H1 (cell line): ENCODE data around the gene WBP11. TPM values are rescaled to one million over a fixed set of nuclear protein-coding genes. Genes with fewer than 3 reads are reported as not detected.

ENCODE experiments used
- CTCF ChIA-PET: fragments of 300-600 bp; sonication (Branson Sonifier 250); formaldehyde crosslinking; loops from one replicate; lab custom pipeline; 2021; ENCODE audit not compliant: partially characterized antibody; lab: Charles Lee
- POLR2A ChIA-PET: fragments of 300-600 bp; sonication (Branson Sonifier 250); formaldehyde crosslinking; loops from one replicate; lab custom pipeline; 2021; ENCODE audit warnings: inconsistent platforms; ENCODE audit not compliant: partially characterized antibody; lab: Charles Lee
- DNase-seq, 2 experiments: peaks; one replicate each; pipeline versions ENCODE4 v3.0.0 to v3.0.0-alpha.2; 2010 to 2022; ENCODE audit warnings: low spot score in 2 of 2, low read depth in 1 of 2, mixed read lengths in 1 of 2
- FAIRE-seq: peaks from 2 replicates; lab custom pipeline; 2011; peaks lifted over from hg19 to GRCh38; lab: Jason Lieb, UNC
- H2AFZ ChIP-seq: 2 replicates; pipeline ENCODE4 v1.8.1; 2012; ENCODE audit warnings: low read length, inconsistent platforms
- H2AK5ac ChIP-seq: 2 replicates; pipeline ENCODE4 v1.6.1; 2013; ENCODE audit warnings: low read depth, low read length
- H2BK120ac ChIP-seq: replicated peaks from 2 replicates; pipeline ENCODE3; 2013; ENCODE audit warnings: low read depth, low read length, inconsistent platforms
- H2BK12ac ChIP-seq: 2 replicates; pipeline ENCODE4 v1.6.1; 2013; ENCODE audit warnings: low read depth, low read length
- H2BK15ac ChIP-seq: 2 replicates; pipeline ENCODE4 v1.6.1; 2013; ENCODE audit warnings: low read length
- H2BK20ac ChIP-seq: 2 replicates; pipeline ENCODE4 v1.6.1; 2013; ENCODE audit warnings: low read length
- H2BK5ac ChIP-seq: 2 replicates; pipeline ENCODE4 v1.6.1; 2013; ENCODE audit warnings: low read depth, low read length
- H3K14ac ChIP-seq: 2 replicates; pipeline ENCODE4 v1.6.1; 2013; ENCODE audit warnings: inconsistent platforms; ENCODE audit not compliant: insufficient read length
- H3K18ac ChIP-seq: 2 replicates; pipeline ENCODE4 v1.6.1; 2013; ENCODE audit warnings: low read length; ENCODE audit errors: extremely low read depth
- H3K23ac ChIP-seq: 2 replicates; pipeline ENCODE4 v1.6.1; 2013; ENCODE audit warnings: inconsistent platforms; ENCODE audit not compliant: insufficient read length
- H3K23me2 ChIP-seq: 2 replicates; pipeline ENCODE4 v1.6.1; 2013; ENCODE audit warnings: low read depth, low read length
- H3K27ac ChIP-seq: 2 replicates; pipeline ENCODE4 v1.6.1; 2011; ENCODE audit warnings: low read depth, low read length, inconsistent platforms
- H3K27me3 ChIP-seq, 4 experiments: replicated peaks in 1 of 4; 1 replicate in 1 of 4; 2 replicates in 3 of 4; pipeline versions ENCODE4 v1.6.1 to v1.8.1; 2011 to 2013; ENCODE audit warnings: low read length in 3 of 4, mild to moderate bottlenecking in 3 of 4, inconsistent platforms in 2 of 4, mixed read lengths in 2 of 4, moderate library complexity in 1 of 4; ENCODE audit not compliant: control insufficient read depth in 3 of 4, insufficient read depth in 3 of 4; ENCODE audit errors: extremely low read depth in 1 of 4
- H3K36me3 ChIP-seq, 4 experiments: 2 replicates each; pipeline versions ENCODE4 v1.6.1 to v1.8.1; 2011 to 2013; ENCODE audit warnings: mild to moderate bottlenecking in 4 of 4, low read length in 3 of 4, moderate library complexity in 2 of 4, control low read depth in 1 of 4, inconsistent platforms in 1 of 4; ENCODE audit not compliant: insufficient read depth in 4 of 4, control insufficient read depth in 2 of 4
- H3K4ac ChIP-seq: replicated peaks from 2 replicates; pipeline ENCODE3; 2013; ENCODE audit warnings: low read length, low read depth, mixed read lengths, inconsistent platforms; ENCODE audit not compliant: insufficient read length
- H3K4me1 ChIP-seq, 4 experiments: replicated peaks in 1 of 4; 1 replicate in 1 of 4; 2 replicates in 3 of 4; pipeline versions ENCODE4 v1.6.1 to v1.8.1; 2011 to 2013; ENCODE audit warnings: low read length in 3 of 4, inconsistent platforms in 2 of 4, mixed read lengths in 1 of 4; ENCODE audit not compliant: insufficient read depth in 4 of 4, control insufficient read depth in 3 of 4
- H3K4me2 ChIP-seq, 2 experiments: 2 replicates each; pipeline versions ENCODE4 v1.6.1 to v1.8.1; 2011 to 2013; ENCODE audit warnings: low read depth in 2 of 2, low read length in 2 of 2, control low read depth in 1 of 2, inconsistent platforms in 1 of 2, mild to moderate bottlenecking in 1 of 2; ENCODE audit not compliant: insufficient read depth in 1 of 2
- H3K4me3 ChIP-seq, 4 experiments: fragments of 200-600, 300-600 bp in 1 of 4; sonication (generic), shearing (Covaris generic), sonication (Bioruptor Twin) in 1 of 4; 2 replicates each; pipeline versions ENCODE4 v1.5.1 to v1.8.1; 2011 to 2016; ENCODE audit warnings: low read length in 4 of 4, low read depth in 3 of 4, control low read depth in 2 of 4, inconsistent platforms in 2 of 4, mild to moderate bottlenecking in 2 of 4, mixed read lengths in 1 of 4, moderate library complexity in 1 of 4; ENCODE audit not compliant: insufficient read depth in 2 of 4; ENCODE audit errors: extremely low read depth in 1 of 4
- H3K56ac ChIP-seq: replicated peaks from 2 replicates; pipeline ENCODE3; 2013; ENCODE audit warnings: low read depth, mild to moderate bottlenecking, mixed read lengths, low read length, inconsistent platforms; ENCODE audit not compliant: insufficient read length
- H3K79me1 ChIP-seq: 2 replicates; pipeline ENCODE4 v1.6.1; 2013; ENCODE audit warnings: low read depth, low read length, control low read depth
- H3K79me2 ChIP-seq, 2 experiments: 2 replicates each; pipeline versions ENCODE4 v1.6.1 to v1.8.1; 2012 to 2013; ENCODE audit warnings: low read length in 2 of 2, mild to moderate bottlenecking in 2 of 2, inconsistent platforms in 1 of 2; ENCODE audit not compliant: insufficient read depth in 2 of 2, control insufficient read depth in 1 of 2
- H3K9ac ChIP-seq, 4 experiments: replicated peaks in 1 of 4; 1 replicate in 1 of 4; 2 replicates in 3 of 4; pipeline versions ENCODE4 v1.6.1 to v1.8.1; 2011 to 2013; ENCODE audit warnings: low read depth in 3 of 4, low read length in 3 of 4, control low read depth in 2 of 4, mild to moderate bottlenecking in 2 of 4, moderate library complexity in 2 of 4, inconsistent platforms in 1 of 4; ENCODE audit errors: extremely low read depth in 1 of 4
- H3K9me3 ChIP-seq, 2 experiments: 2 replicates each; pipeline versions ENCODE4 v1.6.1 to v1.8.1; 2012 to 2013; ENCODE audit warnings: mild to moderate bottlenecking in 2 of 2, moderate library complexity in 2 of 2, control low read depth in 1 of 2, inconsistent platforms in 1 of 2, low read depth in 1 of 2, low read length in 1 of 2, mixed read lengths in 1 of 2; ENCODE audit not compliant: insufficient read depth in 2 of 2
- H4K20me1 ChIP-seq, 2 experiments: replicated peaks in 1 of 2; 2 replicates each; pipeline versions ENCODE3 to v1.8.1; 2011 to 2013; ENCODE audit warnings: inconsistent platforms in 2 of 2, low read length in 2 of 2, mild to moderate bottlenecking in 1 of 2; ENCODE audit not compliant: insufficient read depth in 2 of 2, control insufficient read depth in 1 of 2
- H4K5ac ChIP-seq: 2 replicates; pipeline ENCODE4 v1.6.1; 2013; ENCODE audit warnings: low read length, low read depth, mixed read lengths, inconsistent platforms; ENCODE audit not compliant: insufficient read length
- H4K8ac ChIP-seq: 2 replicates; pipeline ENCODE4 v1.8.0; 2013; ENCODE audit warnings: mild to moderate bottlenecking, moderate library complexity, low read length, inconsistent platforms; ENCODE audit not compliant: insufficient read depth; ENCODE audit errors: extremely low read depth
- H4K91ac ChIP-seq: replicated peaks from 2 replicates; pipeline ENCODE3; 2013; ENCODE audit warnings: low read length, mixed read lengths, inconsistent platforms; ENCODE audit not compliant: insufficient read length
- ASH2L ChIP-seq: fragments of 200-600, 300-600 bp; sonication (generic); IDR thresholded peaks from one replicate; pipeline ENCODE4 v1.7.1; 2017; ENCODE audit warnings: low read length
- BCL11A ChIP-seq, 2 experiments: IDR thresholded peaks; one replicate each; pipeline ENCODE4 v1.6.1; 2011; ENCODE audit warnings: low read depth in 2 of 2, low read length in 2 of 2, mild to moderate bottlenecking in 2 of 2
- EP300 ChIP-seq, 2 experiments: IDR thresholded peaks; 1 replicate in 1 of 2; 2 replicates in 1 of 2; pipeline ENCODE4 v1.6.1; 2011 to 2012; ENCODE audit warnings: low read depth in 2 of 2, low read length in 2 of 2, mild to moderate bottlenecking in 2 of 2, borderline replicate concordance in 1 of 2, inconsistent platforms in 1 of 2, moderate library complexity in 1 of 2
- GABPA ChIP-seq: IDR thresholded peaks from 2 replicates; pipeline ENCODE4 v1.6.1; 2011; ENCODE audit warnings: mild to moderate bottlenecking, low read length, moderate library complexity, borderline replicate concordance; ENCODE audit not compliant: insufficient read depth
- RBBP5 ChIP-seq: IDR thresholded peaks from 2 replicates; pipeline ENCODE4 v1.7.1; 2012; ENCODE audit warnings: low read depth, mild to moderate bottlenecking, inconsistent platforms, low read length, moderate library complexity, borderline replicate concordance
- RNF2 ChIP-seq: fragments of 200-900, 300-1000 bp; sonication (generic); IDR thresholded peaks from 2 replicates; pipeline ENCODE4 v1.7.1; 2016; ENCODE audit warnings: borderline replicate concordance, low read depth, mild to moderate bottlenecking, antibody characterized with exemption, low read length; ENCODE audit not compliant: poor library complexity, severe bottlenecking; ENCODE audit errors: missing control alignments
- SIN3A ChIP-seq, 2 experiments: IDR thresholded peaks in 1 of 2; conservative IDR thresholded peaks in 1 of 2; 2 replicates each; pipeline ENCODE4 v1.6.1; 2011 to 2012; ENCODE audit warnings: low read length in 2 of 2, improper control_type of control experiment in 1 of 2, low read depth in 1 of 2, mild to moderate bottlenecking in 1 of 2
- SUZ12 ChIP-seq: fragments of 200-600 bp; sonication (generic); IDR thresholded peaks from 2 replicates; pipeline ENCODE4 v1.6.1; 2012; ENCODE audit warnings: mild to moderate bottlenecking, inconsistent platforms, low read length, moderate library complexity, mixed read lengths
- TAF1 ChIP-seq: IDR thresholded peaks from 2 replicates; pipeline ENCODE4 v1.6.1; 2011; ENCODE audit warnings: mild to moderate bottlenecking, low read depth, low read length
- YY1 ChIP-seq: IDR thresholded peaks from 2 replicates; pipeline ENCODE4 v1.6.1; 2011; ENCODE audit warnings: low read depth, mild to moderate bottlenecking, low read length
- WGBS, 2 experiments: shearing (Covaris generic) in 1 of 2; methylation state at CpG; one replicate each; pipeline versions ENCODE4 v1.1.6 to v1.1.7; 2013 to 2015; ENCODE audit warnings: low lambda C conversion rate in 2 of 2, mixed read lengths in 2 of 2, inconsistent platforms in 1 of 2, low coverage in 1 of 2, missing lambda C conversion rate in 1 of 2; ENCODE audit not compliant: insufficient replicate concordance in 2 of 2, insufficient coverage in 1 of 2, insufficient read length in 1 of 2; ENCODE audit errors: extremely low coverage in 1 of 2, missing lambda C conversion rate in 1 of 2; 5-methylcytosine and 5-hydroxymethylcytosine counted together
- polyA plus RNA-seq, 7 experiments: library from polyadenylated mRNA; depleted of rRNA in 3 of 7; stranded (reverse) in 5 of 7; unstranded in 2 of 7; fragments of >200 nt in 5 of 7; fragments of 200-250 nt in 2 of 7; gene quantifications; 1 replicate in 5 of 7; 2 replicates in 1 of 7; 4 replicates in 1 of 7; pipeline versions ENCODE4 v1.2.1 to v1.2.3, GENCODE V29; 2011 to 2013; ENCODE audit warnings: missing spikeins in 2 of 7, mixed read lengths in 2 of 7
- total RNA-seq: library from RNA; stranded (reverse); fragmentation: NEBNext Ultra II Directional; extraction: Animal tissue kit (Norgen Biotek cat#: 25700); gene quantifications from 2 replicates; pipeline ENCODE4 v1.2.1, GENCODE V29; 2021

The WBP11 gene
- total and polyA plus RNA-seq, 2 of the 8 experiments (the other 6 are each of a cell fraction or from before 2014, with no cell fraction given) = 22.1 to 134 TPM

- Histone ChIP-seq H3K27me3 (no peaks in the 10 kb centered on the region), H2AK5ac (no peak overlapping the region), H2BK12ac (no peak overlapping the region), H3K4me2 (no peak overlapping the region), H3K4me3 (no peak overlapping the region), H4K5ac (no peak overlapping the region), H2AFZ (no peak overlapping the region), H3K4me1 (no peaks in the 10 kb centered on the region; a peak in 2 of 7 replicates), H3K23me2 (no peaks in the 10 kb centered on the region; the same call in 1 of the 2 replicates), H3K9ac (no peak overlapping the region), H2BK120ac (no peak overlapping the region), H3K27ac (no peak overlapping the region), H3K79me2 (no peaks in the 10 kb centered on the region), H3K14ac (no peak overlapping the region), H3K79me1 (no peaks in the 10 kb centered on the region), H3K23ac (no peak overlapping the region), H3K36me3 (no peaks in the 10 kb centered on the region), H4K8ac (no peak overlapping the region), H3K4ac (no peak overlapping the region), H2BK20ac (no peak overlapping the region), H4K91ac (no peak overlapping the region), H3K56ac (no peak overlapping the region), H4K20me1 (no peaks in the 10 kb centered on the region), H2BK5ac (no peak overlapping the region), H2BK15ac (no peak overlapping the region), H3K9me3 (no peaks in the 10 kb centered on the region), H3K18ac (no peak overlapping the region)
- POLR2A ChIA-PET = no interaction called here
- CTCF ChIA-PET = interaction anchor here (1.4 to 1.9 kb wide), 2 partner anchors 112 to 171 kb away, joined by 4 to 6 read pairs; no protein-coding TSS in a partner anchor
- 88% methylated on average over 1 of the region's 1 CpG; no CpG with 5 or more reads in 1 of the 2 experiments for WGBS, 2 experiments
- FAIRE-seq (no peak), DNase-seq (no peak)
- no peak for TF ChIP-seq EP300 (IDR thresholded peaks at IDR 0.05; ENCODE audit: borderline replicate concordance in 1 of 2, low read depth in 2 of 2, low read length in 2 of 2)
- TF ChIP-seq BCL11A (IDR thresholded peaks at IDR 0.05; ENCODE audit: low read depth in 2 of 2, low read length in 2 of 2) = no peak
- no peak for TF ChIP-seq YY1
- TF ChIP-seq TAF1 = no peak
- no peak for TF ChIP-seq GABPA
- TF ChIP-seq RNF2 = no peak
- TF ChIP-seq SUZ12 = no peak
- TF ChIP-seq SIN3A (conservative IDR thresholded peaks at IDR 0.05 in 1 of 2, IDR thresholded peaks at IDR 0.05 in 1 of 2; ENCODE audit: low read depth in 1 of 2, low read length in 2 of 2) = no peak
- no peak for TF ChIP-seq RBBP5
- no peak for TF ChIP-seq ASH2L
Measured at GRCh38 chr12:14824012-14824634, 20.8 kb upstream of the WBP11 start.
